Neuronal stem cell (in vitro differentiated cells): ENCODE data around the gene DOCK7.
"Not testable (repeated sequence)": the region's sequence is repeated elsewhere in the genome, so short reads cannot be mapped to it uniquely, and the experiment has no call there.

Source experiments
- DNase-seq: peaks from one replicate; pipeline ENCODE4 v3.0.0-alpha.2; 2013; ENCODE audit warnings: low spot score
- H2AFZ ChIP-seq: one replicate; pipeline ENCODE4 v1.6.1; 2013; ENCODE audit warnings: mild to moderate bottlenecking, low read length, inconsistent platforms
- H2AK5ac ChIP-seq: 2 replicates; pipeline ENCODE4 v1.6.1; 2013; ENCODE audit warnings: low read depth, mild to moderate bottlenecking, inconsistent platforms, low read length, moderate library complexity, mixed read lengths
- H2BK120ac ChIP-seq: 2 replicates; pipeline ENCODE4 v1.6.1; 2013; ENCODE audit warnings: low read depth, mild to moderate bottlenecking, inconsistent platforms, low read length, moderate library complexity, mixed read lengths
- H2BK12ac ChIP-seq: one replicate; pipeline ENCODE4 v1.6.1; 2013; ENCODE audit warnings: low read length, inconsistent platforms
- H2BK15ac ChIP-seq: 2 replicates; pipeline ENCODE4 v1.6.1; 2013; ENCODE audit warnings: mild to moderate bottlenecking, low read length, inconsistent platforms, mixed read lengths
- H2BK5ac ChIP-seq: one replicate; pipeline ENCODE4 v1.6.1; 2013; ENCODE audit warnings: inconsistent platforms, mild to moderate bottlenecking, low read length, moderate library complexity
- H3K14ac ChIP-seq: one replicate; pipeline ENCODE4 v1.6.1; 2013; ENCODE audit warnings: low read length, inconsistent platforms
- H3K18ac ChIP-seq: 2 replicates; pipeline ENCODE4 v1.6.1; 2013; ENCODE audit warnings: low read length, inconsistent platforms
- H3K23ac ChIP-seq: 2 replicates; pipeline ENCODE4 v1.6.1; 2013; ENCODE audit warnings: low read depth, mild to moderate bottlenecking, mixed read lengths, low read length, inconsistent platforms; ENCODE audit not compliant: poor library complexity
- H3K27ac ChIP-seq: replicated peaks from 3 replicates; pipeline ENCODE4 v1.5.1; 2013; ENCODE audit warnings: low read length, inconsistent platforms
- H3K27me3 ChIP-seq, 3 experiments: 2 replicates each; pipeline ENCODE4 v1.6.1; 2013; ENCODE audit warnings: low read length in 3 of 3, mild to moderate bottlenecking in 2 of 3, inconsistent platforms in 1 of 3, low read depth in 1 of 3, mixed read lengths in 1 of 3, moderate library complexity in 1 of 3; ENCODE audit not compliant: control insufficient read depth in 3 of 3, insufficient read depth in 3 of 3
- H3K36me3 ChIP-seq, 2 donors: replicated peaks in 1 of 2; 2 replicates each; pipeline ENCODE4 v1.6.1; 2013; ENCODE audit warnings: low read length in 2 of 2; ENCODE audit not compliant: control insufficient read depth in 2 of 2, insufficient read depth in 2 of 2
- H3K4ac ChIP-seq: 2 replicates; pipeline ENCODE4 v1.6.1; 2013; ENCODE audit warnings: inconsistent platforms, mild to moderate bottlenecking, low read length, moderate library complexity
- H3K4me1 ChIP-seq, 2 donors: 1 replicate in 1 of 2; 2 replicates in 1 of 2; pipeline ENCODE4 v1.6.1; 2013; ENCODE audit warnings: low read length in 2 of 2, low read depth in 1 of 2; ENCODE audit not compliant: control insufficient read depth in 2 of 2, insufficient read depth in 1 of 2
- H3K4me2 ChIP-seq: one replicate; pipeline ENCODE4 v1.6.1; 2013; ENCODE audit warnings: mild to moderate bottlenecking, low read length, inconsistent platforms; ENCODE audit not compliant: insufficient read depth, poor library complexity, severe bottlenecking
- H3K4me3 ChIP-seq, 2 donors: 2 replicates each; pipeline ENCODE4 v1.5.1; 2013; ENCODE audit warnings: low read length in 2 of 2, mild to moderate bottlenecking in 2 of 2, inconsistent platforms in 1 of 2, moderate library complexity in 1 of 2
- H3K79me1 ChIP-seq: one replicate; pipeline ENCODE4 v1.6.1; 2013; ENCODE audit warnings: low read depth, mild to moderate bottlenecking, inconsistent platforms, low read length, moderate library complexity
- H3K9ac ChIP-seq: one replicate; pipeline ENCODE4 v1.6.1; 2013; ENCODE audit warnings: mild to moderate bottlenecking, low read depth, low read length, inconsistent platforms; ENCODE audit not compliant: poor library complexity
- H3K9me3 ChIP-seq, 2 donors: replicated peaks in 1 of 2; 2 replicates each; pipeline versions ENCODE3 to v1.6.1; 2013; ENCODE audit warnings: low read length in 2 of 2, mild to moderate bottlenecking in 2 of 2, inconsistent platforms in 1 of 2, low read depth in 1 of 2, mixed read lengths in 1 of 2, moderate library complexity in 1 of 2; ENCODE audit not compliant: control insufficient read depth in 2 of 2, insufficient read depth in 1 of 2
- H4K8ac ChIP-seq: one replicate; pipeline ENCODE4 v1.6.1; 2013; ENCODE audit warnings: low read depth, mild to moderate bottlenecking, inconsistent platforms, low read length, moderate library complexity
- H4K91ac ChIP-seq: one replicate; pipeline ENCODE4 v1.6.1; 2013; ENCODE audit warnings: low read length, low read depth, mild to moderate bottlenecking, inconsistent platforms; ENCODE audit not compliant: poor library complexity
- WGBS, 2 donors: extraction: QIAGEN DNeasy Blood & Tissue Kit; methylation state at CpG; one replicate each; pipeline ENCODE4 v1.1.7; 2013; ENCODE audit warnings: missing lambda C conversion rate in 2 of 2, mixed read lengths in 1 of 2; ENCODE audit not compliant: insufficient read length in 2 of 2, insufficient replicate concordance in 1 of 2; ENCODE audit errors: extremely low coverage in 2 of 2; 5-methylcytosine and 5-hydroxymethylcytosine counted together

Gene DOCK7

GRCh38 chr1:62571517-62571916 is 116.7 kb downstream of the DOCK7 start:
- H2AFZ ChIP-seq, H3K4me3 ChIP-seq, H3K4me1 ChIP-seq, H3K18ac ChIP-seq, H4K91ac ChIP-seq, H3K23ac ChIP-seq, H3K14ac ChIP-seq, H3K4me2 ChIP-seq, H3K4ac ChIP-seq, H2BK12ac ChIP-seq, DNase-seq, H2AK5ac ChIP-seq, H3K9ac ChIP-seq, H2BK120ac ChIP-seq, H2BK15ac ChIP-seq, H4K8ac ChIP-seq, H2BK5ac ChIP-seq, H3K27me3 ChIP-seq, H3K79me1 ChIP-seq, H3K27ac ChIP-seq: not testable (repeated sequence)
- H3K9me3 ChIP-seq, result peaks cover 2 to 13% of the 10 kb centered on the region in 2 donors
- peaks cover 0 to 48% of the 10 kb centered on the region in 2 donors for H3K36me3 ChIP-seq
- no CpG with 5 or more reads among the region's 4 CpGs for WGBS, 2 donors

GRCh38 chr1:62567926-62568325 is 120.3 kb downstream of the DOCK7 start:
- no CpG with 5 or more reads among the region's 1 CpG for WGBS, 2 donors
- not testable (repeated sequence) for H2BK12ac ChIP-seq

GRCh38 chr1:62567182-62567581 is 121.0 kb downstream of the DOCK7 start:
- WGBS, 2 donors, result no CpG with 5 or more reads among the region's 1 CpG
- H2AFZ ChIP-seq, H3K9ac ChIP-seq, H2BK120ac ChIP-seq, H3K4me1 ChIP-seq, H2BK5ac ChIP-seq, H3K79me1 ChIP-seq, H2BK15ac ChIP-seq, H3K23ac ChIP-seq, H3K14ac ChIP-seq, H3K18ac ChIP-seq, H3K9me3 ChIP-seq, H3K4me3 ChIP-seq, H3K4me2 ChIP-seq, H4K91ac ChIP-seq, H3K27ac ChIP-seq, H4K8ac ChIP-seq, H3K27me3 ChIP-seq, DNase-seq, H2AK5ac ChIP-seq, H3K4ac ChIP-seq, H2BK12ac ChIP-seq: not testable (repeated sequence)
- peaks cover 0 to 21% of the 10 kb centered on the region in 2 donors for H3K36me3 ChIP-seq

More at GRCh38 chr1:62567926-62568325, 120.3 kb downstream of the DOCK7 start:
- not testable (repeated sequence) for H4K91ac ChIP-seq, H3K27me3 ChIP-seq, H3K23ac ChIP-seq, H2BK120ac ChIP-seq, H3K79me1 ChIP-seq, H2BK15ac ChIP-seq, H4K8ac ChIP-seq, H3K14ac ChIP-seq, H3K4me1 ChIP-seq, H3K4ac ChIP-seq, H3K4me3 ChIP-seq, H3K9ac ChIP-seq, H2AFZ ChIP-seq, DNase-seq, H3K27ac ChIP-seq, H2AK5ac ChIP-seq, H3K4me2 ChIP-seq, H2BK5ac ChIP-seq, H3K18ac ChIP-seq
- Histone ChIP-seq H3K36me3 (peaks cover 0 to 22% of the 10 kb centered on the region in 2 donors), H3K9me3 (peaks cover 2 to 13% of the 10 kb centered on the region in 2 donors)

GRCh38 chr1:62561306-62561705 is 126.9 kb downstream of the DOCK7 start:
- peaks cover 0 to 4% (median 0%) of the 10 kb centered on the region in 3 experiments for H3K27me3 ChIP-seq
- no peak overlapping the region for H4K91ac ChIP-seq
- H3K18ac ChIP-seq, result no peak overlapping the region
- no peak overlapping the region for H4K8ac ChIP-seq
- WGBS, 2 donors, result no CpG with 5 or more reads among the region's 2 CpGs
- no peak overlapping the region for H2AFZ ChIP-seq
- no peak overlapping the region for H2BK15ac ChIP-seq
- H2BK5ac ChIP-seq, result no peak overlapping the region
- no peak for DNase-seq
- H3K79me1 ChIP-seq, result peaks cover 1% of the 10 kb centered on the region
- no peak overlapping the region for H3K9ac ChIP-seq
- no peaks in the 10 kb centered on the region for H3K4me1 ChIP-seq
- H3K4me3 ChIP-seq, result no peak overlapping the region
- H3K14ac ChIP-seq, result no peak overlapping the region
- H3K36me3 ChIP-seq, result peaks cover 2 to 61% of the 10 kb centered on the region in 2 donors
- H3K23ac ChIP-seq, result no peak overlapping the region
- no peaks in the 10 kb centered on the region for H3K9me3 ChIP-seq
- H2BK12ac ChIP-seq, result no peak overlapping the region
- no peak overlapping the region for H3K4ac ChIP-seq
- H3K4me2 ChIP-seq, result no peak overlapping the region
- H2AK5ac ChIP-seq, result no peak overlapping the region
- H2BK120ac ChIP-seq, result no peak overlapping the region
- H3K27ac ChIP-seq, result no peak overlapping the region
